ENCODE measurements around the gene NXF2.
"Not testable (repeated sequence)": the region's sequence is repeated elsewhere in the genome, so short reads cannot be mapped to it uniquely, and the experiment has no call there.

The NXF2 gene

GRCh38 chrX:102246893-102247292, at the start of gene NXF2:
Gene NXF2 (plus strand): TSS chrX:102247167. CDS start chrX:102307079, 59,912 bp downstream.
- H3K27me3 ChIP-seq (ENCODE audit: control insufficient read depth in 1 of 2, insufficient read depth in 2 of 2, low read length in 2 of 2); H3K36me3 ChIP-seq (ENCODE audit: control insufficient read depth in 1 of 2, insufficient read depth in 2 of 2, low read length in 2 of 2); H3K4me1 ChIP-seq (ENCODE audit: control insufficient read depth in 1 of 2, insufficient read depth in 2 of 2, low read length in 2 of 2); H3K9ac ChIP-seq (ENCODE audit: low read depth in 1 of 2, low read length in 2 of 2); H3K9me3 ChIP-seq (ENCODE audit: control insufficient read depth in 1 of 2, low read length in 2 of 2); H3K4me3 ChIP-seq (ENCODE audit: low read depth in 1 of 2, low read length in 2 of 2); H3K27ac ChIP-seq (ENCODE audit: low read depth, low read length): not testable (repeated sequence)

GRCh38 chrX:102207940-102208339, 39.0 kb upstream of the NXF2 start:
- H3K36me3 ChIP-seq (ENCODE audit: control insufficient read depth in 1 of 2, insufficient read depth in 2 of 2, low read length in 2 of 2); H3K4me3 ChIP-seq (ENCODE audit: low read depth in 1 of 2, low read length in 2 of 2); H3K9ac ChIP-seq (ENCODE audit: low read depth in 1 of 2, low read length in 2 of 2); H3K9me3 ChIP-seq (ENCODE audit: control insufficient read depth in 1 of 2, low read length in 2 of 2); H3K27ac ChIP-seq (ENCODE audit: low read depth, low read length); H3K27me3 ChIP-seq (ENCODE audit: control insufficient read depth in 1 of 2, insufficient read depth in 2 of 2, low read length in 2 of 2); H3K4me1 ChIP-seq (ENCODE audit: control insufficient read depth in 1 of 2, insufficient read depth in 2 of 2, low read length in 2 of 2): not testable (repeated sequence)

- not testable (repeated sequence) for H3K4me1 ChIP-seq (ENCODE audit: control insufficient read depth in 1 of 2, insufficient read depth in 2 of 2, low read length in 2 of 2); H3K9me3 ChIP-seq (ENCODE audit: control insufficient read depth in 1 of 2, low read length in 2 of 2); H3K36me3 ChIP-seq (ENCODE audit: control insufficient read depth in 1 of 2, insufficient read depth in 2 of 2, low read length in 2 of 2); H3K4me3 ChIP-seq (ENCODE audit: low read depth in 1 of 2, low read length in 2 of 2); H3K9ac ChIP-seq (ENCODE audit: low read depth in 1 of 2, low read length in 2 of 2); H3K27ac ChIP-seq (ENCODE audit: low read depth, low read length); H3K27me3 ChIP-seq (ENCODE audit: control insufficient read depth in 1 of 2, insufficient read depth in 2 of 2, low read length in 2 of 2)
These were observed 32.0 kb upstream of the NXF2 start, which contains the start of gene TCP11X1 for GRCh38 chrX:102214986-102215385. Gene TCP11X1 (plus strand): TSS chrX:102215301.

- not testable (repeated sequence) for H3K36me3 ChIP-seq (ENCODE audit: control insufficient read depth in 1 of 2, insufficient read depth in 2 of 2, low read length in 2 of 2); H3K27ac ChIP-seq (ENCODE audit: low read depth, low read length); H3K9ac ChIP-seq (ENCODE audit: low read depth in 1 of 2, low read length in 2 of 2); H3K4me3 ChIP-seq (ENCODE audit: low read depth in 1 of 2, low read length in 2 of 2); H3K4me1 ChIP-seq (ENCODE audit: control insufficient read depth in 1 of 2, insufficient read depth in 2 of 2, low read length in 2 of 2); H3K9me3 ChIP-seq (ENCODE audit: control insufficient read depth in 1 of 2, low read length in 2 of 2); H3K27me3 ChIP-seq (ENCODE audit: control insufficient read depth in 1 of 2, insufficient read depth in 2 of 2, low read length in 2 of 2)
These were observed 30.5 kb upstream of the NXF2 start for GRCh38 chrX:102216497-102216896.

GRCh38 chrX:102235678-102236077, 11.3 kb upstream of the NXF2 start:
- not testable (repeated sequence) for H3K9me3 ChIP-seq (ENCODE audit: control insufficient read depth in 1 of 2, low read length in 2 of 2); H3K27ac ChIP-seq (ENCODE audit: low read depth, low read length); H3K4me1 ChIP-seq (ENCODE audit: control insufficient read depth in 1 of 2, insufficient read depth in 2 of 2, low read length in 2 of 2); H3K36me3 ChIP-seq (ENCODE audit: control insufficient read depth in 1 of 2, insufficient read depth in 2 of 2, low read length in 2 of 2); H3K27me3 ChIP-seq (ENCODE audit: control insufficient read depth in 1 of 2, insufficient read depth in 2 of 2, low read length in 2 of 2); H3K4me3 ChIP-seq (ENCODE audit: low read depth in 1 of 2, low read length in 2 of 2); H3K9ac ChIP-seq (ENCODE audit: low read depth in 1 of 2, low read length in 2 of 2)

GRCh38 chrX:102240265-102240664, 6.7 kb upstream of the NXF2 start:
- H3K4me1 ChIP-seq (ENCODE audit: control insufficient read depth in 1 of 2, insufficient read depth in 2 of 2, low read length in 2 of 2); H3K36me3 ChIP-seq (ENCODE audit: control insufficient read depth in 1 of 2, insufficient read depth in 2 of 2, low read length in 2 of 2); H3K27ac ChIP-seq (ENCODE audit: low read depth, low read length); H3K27me3 ChIP-seq (ENCODE audit: control insufficient read depth in 1 of 2, insufficient read depth in 2 of 2, low read length in 2 of 2); H3K9me3 ChIP-seq (ENCODE audit: control insufficient read depth in 1 of 2, low read length in 2 of 2); H3K4me3 ChIP-seq (ENCODE audit: low read depth in 1 of 2, low read length in 2 of 2); H3K9ac ChIP-seq (ENCODE audit: low read depth in 1 of 2, low read length in 2 of 2): not testable (repeated sequence)

GRCh38 chrX:102272231-102272630, 25.3 kb downstream of the NXF2 start:
- H3K4me3 ChIP-seq (ENCODE audit: low read depth in 1 of 2, low read length in 2 of 2); H3K27ac ChIP-seq (ENCODE audit: low read depth, low read length); H3K9me3 ChIP-seq (ENCODE audit: control insufficient read depth in 1 of 2, low read length in 2 of 2); H3K36me3 ChIP-seq (ENCODE audit: control insufficient read depth in 1 of 2, insufficient read depth in 2 of 2, low read length in 2 of 2); H3K4me1 ChIP-seq (ENCODE audit: control insufficient read depth in 1 of 2, insufficient read depth in 2 of 2, low read length in 2 of 2); H3K27me3 ChIP-seq (ENCODE audit: control insufficient read depth in 1 of 2, insufficient read depth in 2 of 2, low read length in 2 of 2); H3K9ac ChIP-seq (ENCODE audit: low read depth in 1 of 2, low read length in 2 of 2): not testable (repeated sequence)

- H3K4me1 ChIP-seq (ENCODE audit: control insufficient read depth in 1 of 2, insufficient read depth in 2 of 2, low read length in 2 of 2), result no peaks in the 10 kb centered on the region
- no peaks in the 10 kb centered on the region for H3K27me3 ChIP-seq (ENCODE audit: control insufficient read depth in 1 of 2, insufficient read depth in 2 of 2, low read length in 2 of 2)
- H3K9me3 ChIP-seq (ENCODE audit: control insufficient read depth in 1 of 2, low read length in 2 of 2), result no peaks in the 10 kb centered on the region
- no peak overlapping the region for H3K4me3 ChIP-seq (ENCODE audit: low read depth in 1 of 2, low read length in 2 of 2)
- no peak overlapping the region for H3K9ac ChIP-seq (ENCODE audit: low read depth in 1 of 2, low read length in 2 of 2)
- H3K36me3 ChIP-seq (ENCODE audit: control insufficient read depth in 1 of 2, insufficient read depth in 2 of 2, low read length in 2 of 2), result no peaks in the 10 kb centered on the region
- H3K27ac ChIP-seq (ENCODE audit: low read depth, low read length), result no peak overlapping the region
These were observed 91.2 kb downstream of the NXF2 start for GRCh38 chrX:102338162-102338561.

GRCh38 chrX:102339312-102340298, 92.6 kb downstream of the NXF2 start:
- no peak overlapping the region for H3K4me3 ChIP-seq (ENCODE audit: low read depth in 1 of 2, low read length in 2 of 2)
- no peak overlapping the region for H3K9ac ChIP-seq (ENCODE audit: low read depth in 1 of 2, low read length in 2 of 2)
- no peaks in the 10 kb centered on the region for H3K4me1 ChIP-seq (ENCODE audit: control insufficient read depth in 1 of 2, insufficient read depth in 2 of 2, low read length in 2 of 2)
- H3K36me3 ChIP-seq (ENCODE audit: control insufficient read depth in 1 of 2, insufficient read depth in 2 of 2, low read length in 2 of 2), result no peaks in the 10 kb centered on the region
- no peak overlapping the region for H3K27ac ChIP-seq (ENCODE audit: low read depth, low read length)
- H3K27me3 ChIP-seq (ENCODE audit: control insufficient read depth in 1 of 2, insufficient read depth in 2 of 2, low read length in 2 of 2), result no peaks in the 10 kb centered on the region
- no peaks in the 10 kb centered on the region for H3K9me3 ChIP-seq (ENCODE audit: control insufficient read depth in 1 of 2, low read length in 2 of 2)

- H3K36me3 ChIP-seq (ENCODE audit: control insufficient read depth in 1 of 2, insufficient read depth in 2 of 2, low read length in 2 of 2), result no peaks in the 10 kb centered on the region
- H3K4me3 ChIP-seq (ENCODE audit: low read depth in 1 of 2, low read length in 2 of 2), result no peak overlapping the region
- H3K27me3 ChIP-seq (ENCODE audit: control insufficient read depth in 1 of 2, insufficient read depth in 2 of 2, low read length in 2 of 2), result no peaks in the 10 kb centered on the region
- H3K9me3 ChIP-seq (ENCODE audit: control insufficient read depth in 1 of 2, low read length in 2 of 2), result no peaks in the 10 kb centered on the region
- no peak overlapping the region for H3K27ac ChIP-seq (ENCODE audit: low read depth, low read length)
- H3K4me1 ChIP-seq (ENCODE audit: control insufficient read depth in 1 of 2, insufficient read depth in 2 of 2, low read length in 2 of 2), result no peaks in the 10 kb centered on the region
- H3K9ac ChIP-seq (ENCODE audit: low read depth in 1 of 2, low read length in 2 of 2), result no peak overlapping the region
These were observed 94.9 kb downstream of the NXF2 start for GRCh38 chrX:102341867-102342266.

Measured in duodenal mucosa (tissue), 2 donors.